Fibroblast of villous mesenchyme (primary cell): Measurements from ENCODE around the gene RMND5B. TPM values are rescaled to one million over a fixed set of nuclear protein-coding genes. Genes with fewer than 3 reads are reported as not detected.
"Not testable (repeated sequence)": the region's sequence is repeated elsewhere in the genome, so short reads cannot be mapped to it uniquely, and the experiment has no call there.

Experiments
- DNase-seq: peaks from one replicate; pipeline ENCODE4 v3.0.0-alpha.2; 2010; ENCODE audit warnings: low read depth
- H3K4me3 ChIP-seq: 2 replicates; pipeline ENCODE4 v1.5.1; 2011; ENCODE audit warnings: low read depth, mild to moderate bottlenecking, low read length
- CTCF ChIP-seq: IDR thresholded peaks from 2 replicates; pipeline ENCODE4 v1.5.1; 2012; ENCODE audit warnings: low read depth, mild to moderate bottlenecking, low read length; ENCODE audit not compliant: insufficient read depth
- total RNA-seq: library from RNA; depleted of rRNA; stranded (reverse); fragments of >200 nt; gene quantifications from 2 replicates; pipeline ENCODE4 v1.2.3, GENCODE V29; 2012

Gene RMND5B
- total RNA-seq: 22.0 and 22.9 TPM in 2 replicates

- no peak for TF ChIP-seq CTCF
- peak within 1 kb of the TSS; percentile 87 for H3K4me3 ChIP-seq
- DNase-seq: peak; percentile 81
These were observed at the start of gene RMND5B for GRCh38 chr5:178130576-178131445. RMND5B (plus strand) TSS chr5:178131014; CDS start chr5:178138120, 7,106 bp downstream.

- no peak overlapping the region for H3K4me3 ChIP-seq
- DNase-seq: no peak
- TF ChIP-seq CTCF: no peak
These were observed 49.1 kb upstream of the RMND5B start for GRCh38 chr5:178081571-178082243.

- DNase-seq: no peak
- no peak for TF ChIP-seq CTCF
- H3K4me3 ChIP-seq: no peak overlapping the region
These were observed 46.9 kb upstream of the RMND5B start for GRCh38 chr5:178083922-178084321.

GRCh38 chr5:178085316-178085715, 45.5 kb upstream of the RMND5B start:
- no peak for TF ChIP-seq CTCF
- DNase-seq: no peak
- no peak overlapping the region for H3K4me3 ChIP-seq

GRCh38 chr5:178086266-178086665, 44.5 kb upstream of the RMND5B start:
- H3K4me3 ChIP-seq: no peak overlapping the region
- TF ChIP-seq CTCF: no peak
- DNase-seq: no peak

- not testable (repeated sequence) for H3K4me3 ChIP-seq, DNase-seq
These were observed 43.6 kb upstream of the RMND5B start for GRCh38 chr5:178087199-178087598.

GRCh38 chr5:178090856-178091255, 40.0 kb upstream of the RMND5B start:
- TF ChIP-seq CTCF: no peak
- no peak for DNase-seq

More at GRCh38 chr5:178090856-178091255, 40.0 kb upstream of the RMND5B start:
- H3K4me3 ChIP-seq: no peak overlapping the region
